Measurements from ENCODE around the gene DLX2.

The DLX2 gene

GRCh38 chr2:172107690-172108586 lies 5.2 kb upstream of the DLX2 start:
- DNase-seq (ENCODE audit: low read depth in 2 of 2), result no peak
- TF ChIP-seq CTCF (IDR thresholded peaks at IDR 0.05; ENCODE audit: low read depth, low read length), result no peak
- H3K4me3 ChIP-seq (replicated peaks in 1 of 2; ENCODE audit: low read depth in 2 of 2, low read length in 2 of 2), result no peak overlapping the region

GRCh38 chr2:172106108-172106961 lies 3.6 kb upstream of the DLX2 start:
- peak; percentile 60 for TF ChIP-seq CTCF (IDR thresholded peaks at IDR 0.05; ENCODE audit: low read depth, low read length)
- peak overlapping the region; percentile 51 to 57 for H3K4me3 ChIP-seq (replicated peaks in 1 of 2; ENCODE audit: low read depth in 2 of 2, low read length in 2 of 2)
- DNase-seq (ENCODE audit: low read depth in 2 of 2), result peak; percentile 52 to 62

- no peak for DNase-seq (ENCODE audit: low read depth in 2 of 2)
- TF ChIP-seq CTCF (IDR thresholded peaks at IDR 0.05; ENCODE audit: low read depth, low read length), result no peak
- H3K4me3 ChIP-seq (replicated peaks in 1 of 2; ENCODE audit: low read depth in 2 of 2, low read length in 2 of 2), result peak overlapping the region; percentile 51 to 57
Observed at GRCh38 chr2:172105471-172106107, 2.9 kb upstream of the DLX2 start.

- H3K4me3 ChIP-seq (replicated peaks in 1 of 2; ENCODE audit: low read depth in 2 of 2, low read length in 2 of 2), result peak overlapping the region in 1 of 2 donors; percentile 63
- DNase-seq (ENCODE audit: low read depth in 2 of 2), result peak; percentile 92
- TF ChIP-seq CTCF (IDR thresholded peaks at IDR 0.05; ENCODE audit: low read depth, low read length), result peak; percentile 95
Observed at GRCh38 chr2:172103471-172104272, 972 bp upstream of the DLX2 start.

GRCh38 chr2:172101821-172102390 lies 794 bp downstream of the DLX2 start:
- no peak for TF ChIP-seq CTCF (IDR thresholded peaks at IDR 0.05; ENCODE audit: low read depth, low read length)
- DNase-seq (ENCODE audit: low read depth in 2 of 2), result peak in 1 of 2 donors; percentile 38

More at GRCh38 chr2:172101821-172102390, 794 bp downstream of the DLX2 start:
- H3K4me3 ChIP-seq (replicated peaks in 1 of 2; ENCODE audit: low read depth in 2 of 2, low read length in 2 of 2), result peak overlapping the region; percentile 61 to 63
